Memory B cell (primary cell): ENCODE results near the gene SF3B3.
A peak's percentile ranks its signal among the peaks of the same experiment; 100 is the strongest.

Experiments
- ATAC-seq: fragments of 150-1000 bp; cut with Tn5 transposase; 2 replicates; pipeline ENCODE4 v1.10.0; 2021; ENCODE audit warnings: low read depth, mild to moderate bottlenecking, moderate library complexity
- DNase-seq, 2 donors: peaks; one replicate each; pipeline ENCODE4 v3.0.0; 2022; ENCODE audit warnings: low spot score in 2 of 2
- H3K27ac Mint-ChIP-seq: one replicate; pipeline ENCODE4 v1.8.0; 2022; ENCODE audit warnings: mild to moderate bottlenecking, moderate library complexity, mixed read lengths
- H3K27me3 Mint-ChIP-seq: one replicate; pipeline ENCODE4 v1.8.0; 2022; ENCODE audit warnings: mixed read lengths
- H3K36me3 Mint-ChIP-seq: one replicate; pipeline ENCODE4 v1.8.0; 2022; ENCODE audit warnings: mild to moderate bottlenecking, mixed read lengths
- H3K4me1 Mint-ChIP-seq: one replicate; pipeline ENCODE4 v1.8.0; 2022; ENCODE audit warnings: mixed read lengths
- H3K4me3 Mint-ChIP-seq: one replicate; pipeline ENCODE4 v1.8.0; 2022; ENCODE audit warnings: mild to moderate bottlenecking, moderate library complexity, mixed read lengths
- H3K9me3 Mint-ChIP-seq: one replicate; pipeline ENCODE4 v1.8.0; 2022; ENCODE audit warnings: mixed read lengths

The SF3B3 gene

DNA sequence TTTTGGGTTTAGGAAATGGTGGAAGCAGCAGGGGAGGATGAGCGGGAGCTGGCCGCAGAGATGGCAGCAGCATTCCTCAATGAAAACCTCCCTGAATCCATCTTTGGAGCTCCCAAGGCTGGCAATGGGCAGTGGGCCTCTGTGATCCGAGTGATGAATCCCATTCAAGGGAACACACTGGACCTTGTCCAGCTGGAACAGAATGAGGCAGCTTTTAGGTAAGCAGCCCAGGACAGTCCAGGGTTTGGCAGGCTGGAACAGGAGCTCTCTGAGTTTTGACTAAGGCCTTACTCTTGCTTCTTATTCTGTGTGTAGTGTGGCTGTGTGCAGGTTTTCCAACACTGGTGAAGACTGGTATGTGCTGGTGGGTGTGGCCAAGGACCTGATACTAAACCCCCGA lies 41.4 kb downstream of the SF3B3 start:
- Mint-ChIP-seq H3K4me1 (no peaks in the 10 kb centered on the region), H3K27me3 (no peaks in the 10 kb centered on the region), H3K36me3 (peaks cover 38% of the 10 kb centered on the region), H3K27ac (no peak overlapping the region), H3K4me3 (no peak overlapping the region), H3K9me3 (no peaks in the 10 kb centered on the region)
- no peak for ATAC-seq
- no peak for DNase-seq

DNA sequence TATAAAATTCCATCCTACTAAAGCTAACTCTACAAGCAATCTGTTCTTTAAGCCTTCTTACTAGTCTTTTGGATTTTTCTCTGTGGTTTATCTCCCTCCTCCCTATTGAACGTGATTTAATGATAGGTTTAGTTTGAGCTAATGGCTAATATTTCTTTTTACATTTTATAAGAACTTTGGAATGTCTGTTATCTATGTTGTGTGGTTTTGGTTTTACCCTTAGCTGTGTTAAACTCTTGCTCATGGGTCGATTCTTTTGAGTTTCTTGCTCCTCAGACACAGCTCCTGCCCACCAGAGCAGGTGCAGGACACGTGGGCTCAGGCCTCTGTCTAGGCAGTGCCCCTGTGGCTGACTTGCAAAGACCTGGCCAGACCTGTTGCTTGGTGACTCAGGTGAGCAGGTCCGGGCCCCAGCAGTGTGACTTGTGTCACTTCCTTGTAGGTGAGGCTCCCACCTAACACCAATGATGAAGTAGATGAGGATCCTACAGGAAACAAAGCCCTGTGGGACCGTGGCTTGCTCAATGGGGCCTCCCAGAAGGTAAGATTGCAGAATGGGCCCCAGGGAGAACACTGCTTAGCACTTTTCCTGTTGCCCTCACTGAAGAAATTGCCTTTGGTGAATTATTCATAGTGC lies 45.1 kb downstream of the SF3B3 start:
- Mint-ChIP-seq H3K27me3 (no peaks in the 10 kb centered on the region), H3K36me3 (peaks cover 44% of the 10 kb centered on the region), H3K27ac (peak overlapping the region; percentile 57), H3K4me3 (no peak overlapping the region), H3K4me1 (no peaks in the 10 kb centered on the region), H3K9me3 (no peaks in the 10 kb centered on the region)
- ATAC-seq (no peak), DNase-seq (no peak)

DNA sequence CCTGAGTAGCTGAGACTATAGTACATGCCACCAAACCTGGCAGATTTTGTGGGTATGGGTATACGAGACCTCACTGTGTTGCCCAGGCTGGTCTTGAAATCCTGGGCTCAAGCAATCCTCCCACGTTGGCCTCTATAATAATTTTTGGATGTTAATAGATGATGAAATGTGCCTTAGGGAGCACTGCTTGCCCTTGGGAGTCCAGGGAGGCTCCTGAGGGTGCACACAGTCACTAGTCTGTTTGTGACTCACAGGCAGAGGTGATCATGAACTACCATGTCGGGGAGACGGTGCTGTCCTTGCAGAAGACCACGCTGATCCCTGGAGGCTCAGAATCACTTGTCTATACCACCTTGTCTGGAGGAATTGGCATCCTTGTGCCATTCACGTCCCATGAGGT lies 46.1 kb downstream of the SF3B3 start:
- Mint-ChIP-seq H3K9me3 (no peaks in the 10 kb centered on the region), H3K4me3 (no peak overlapping the region), H3K4me1 (no peaks in the 10 kb centered on the region), H3K27ac (no peak overlapping the region), H3K36me3 (peaks cover 44% of the 10 kb centered on the region), H3K27me3 (no peaks in the 10 kb centered on the region)
- DNase-seq = no peak
- no peak for ATAC-seq

DNA sequence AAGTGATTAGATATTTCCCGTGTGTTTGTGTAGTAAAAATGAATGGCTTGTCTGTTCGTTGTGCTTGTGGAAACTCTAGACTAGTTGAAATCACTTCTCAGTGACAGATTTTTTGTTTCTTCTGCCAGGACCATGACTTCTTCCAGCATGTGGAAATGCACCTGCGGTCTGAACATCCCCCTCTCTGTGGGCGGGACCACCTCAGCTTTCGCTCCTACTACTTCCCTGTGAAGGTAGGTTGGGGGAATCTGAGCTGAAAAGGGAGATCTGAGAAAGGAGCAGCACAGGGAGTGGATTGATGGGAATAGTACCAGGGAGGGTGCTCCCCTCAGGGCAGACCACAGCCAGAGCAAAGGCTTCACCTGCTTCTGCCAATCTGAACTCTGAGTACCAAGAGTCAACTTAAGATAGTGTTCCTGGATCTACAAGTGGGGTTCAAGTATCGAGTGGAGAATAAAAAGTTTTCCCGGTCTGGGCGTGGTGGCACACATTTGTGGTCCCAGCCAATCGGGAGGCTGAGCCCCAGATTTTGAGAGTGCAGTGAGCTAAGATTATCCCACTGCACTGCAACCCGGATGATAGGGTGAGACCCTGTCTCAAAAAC lies 47.5 kb downstream of the SF3B3 start:
- Mint-ChIP-seq H3K4me1 (no peaks in the 10 kb centered on the region), H3K27ac (no peak overlapping the region), H3K4me3 (no peak overlapping the region), H3K9me3 (no peaks in the 10 kb centered on the region), H3K36me3 (peaks cover 38% of the 10 kb centered on the region), H3K27me3 (no peaks in the 10 kb centered on the region)
- no peak for ATAC-seq
- no peak for DNase-seq

DNA sequence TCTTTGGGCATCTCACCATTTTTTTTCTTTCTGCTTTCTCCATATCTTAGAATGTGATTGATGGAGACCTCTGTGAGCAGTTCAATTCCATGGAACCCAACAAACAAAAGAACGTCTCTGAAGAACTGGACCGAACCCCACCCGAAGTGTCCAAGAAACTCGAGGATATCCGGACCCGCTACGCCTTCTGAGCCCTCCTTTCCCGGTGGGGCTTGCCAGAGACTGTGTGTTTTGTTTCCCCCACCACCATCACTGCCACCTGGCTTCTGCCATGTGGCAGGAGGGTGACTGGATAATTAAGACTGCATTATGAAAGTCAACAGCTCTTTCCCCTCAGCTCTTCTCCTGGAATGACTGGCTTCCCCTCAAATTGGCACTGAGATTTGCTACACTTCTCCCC lies 48.0 kb downstream of the SF3B3 start:
- Mint-ChIP-seq H3K27ac (peak overlapping the region; percentile 7), H3K4me3 (no peak overlapping the region), H3K9me3 (no peaks in the 10 kb centered on the region), H3K4me1 (peaks cover 4% of the 10 kb centered on the region), H3K36me3 (peaks cover 37% of the 10 kb centered on the region), H3K27me3 (no peaks in the 10 kb centered on the region)
- DNase-seq (no peak), ATAC-seq (no peak)

DNA sequence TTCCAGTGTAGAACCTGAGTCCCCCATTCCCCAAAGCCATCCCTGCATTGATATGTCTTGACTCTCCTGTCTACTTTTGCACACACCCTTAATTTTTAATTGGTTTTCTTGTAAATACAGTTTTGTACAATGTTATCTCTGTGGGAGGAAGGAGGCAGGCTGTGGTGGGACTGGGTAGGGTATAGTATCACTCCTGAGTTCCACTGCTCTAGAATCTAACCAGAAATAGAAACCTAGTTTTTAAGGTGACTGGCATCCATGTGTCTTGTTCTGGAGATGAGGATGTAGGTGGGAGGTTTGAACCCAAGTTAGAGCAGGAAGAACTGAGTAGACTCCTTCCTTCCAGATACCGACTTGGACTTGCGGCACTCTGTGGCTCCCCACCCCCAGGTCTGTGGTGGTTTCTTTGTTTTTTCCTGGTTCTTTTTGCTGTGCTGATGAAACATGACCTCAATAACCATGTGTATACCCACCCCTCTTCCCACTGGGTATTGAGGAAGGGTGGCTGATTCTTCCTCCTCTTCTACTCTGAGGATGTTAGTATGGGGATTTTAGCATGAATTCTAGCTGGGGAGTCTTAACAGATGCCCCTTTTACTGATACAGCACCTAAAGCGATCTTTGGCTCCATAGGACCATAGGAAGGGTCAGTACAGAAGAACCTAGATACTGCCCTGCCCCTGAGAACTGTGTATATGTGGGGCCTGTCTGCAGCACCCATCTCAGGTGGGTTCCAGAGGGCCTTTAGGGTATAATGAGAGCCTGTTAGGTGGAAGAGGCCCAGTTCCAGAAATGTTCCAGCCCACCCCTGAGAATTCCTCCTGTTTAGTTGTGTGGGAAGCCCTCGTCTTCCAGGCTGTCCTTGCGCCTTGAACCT lies 48.7 kb downstream of the SF3B3 start:
- Mint-ChIP-seq H3K9me3 (no peaks in the 10 kb centered on the region), H3K27ac (peak overlapping the region; percentile 20), H3K4me3 (no peak overlapping the region), H3K27me3 (no peaks in the 10 kb centered on the region), H3K36me3 (peaks cover 33% of the 10 kb centered on the region), H3K4me1 (peaks cover 4% of the 10 kb centered on the region)
- ATAC-seq (no peak), DNase-seq (no peak)

DNA sequence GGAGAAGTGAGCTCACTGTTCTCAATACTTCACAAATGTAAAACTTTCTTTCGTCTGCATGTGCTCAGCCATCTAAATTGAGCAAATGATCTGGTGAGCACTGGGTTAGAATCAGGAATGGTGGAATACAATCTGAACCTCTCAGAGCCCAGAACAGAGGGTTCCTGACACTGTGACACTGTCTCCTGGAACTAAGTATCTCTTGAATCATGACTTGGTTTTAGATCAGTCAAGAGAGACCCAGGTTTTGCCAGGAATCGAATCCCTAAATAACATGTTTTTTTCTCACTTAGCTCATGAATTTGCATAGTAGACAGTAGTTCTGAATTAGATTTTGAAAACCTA lies 49.3 kb downstream of the SF3B3 start:
- Mint-ChIP-seq H3K4me1 (peaks cover 4% of the 10 kb centered on the region), H3K27ac (peak overlapping the region; percentile 20)

DNA sequence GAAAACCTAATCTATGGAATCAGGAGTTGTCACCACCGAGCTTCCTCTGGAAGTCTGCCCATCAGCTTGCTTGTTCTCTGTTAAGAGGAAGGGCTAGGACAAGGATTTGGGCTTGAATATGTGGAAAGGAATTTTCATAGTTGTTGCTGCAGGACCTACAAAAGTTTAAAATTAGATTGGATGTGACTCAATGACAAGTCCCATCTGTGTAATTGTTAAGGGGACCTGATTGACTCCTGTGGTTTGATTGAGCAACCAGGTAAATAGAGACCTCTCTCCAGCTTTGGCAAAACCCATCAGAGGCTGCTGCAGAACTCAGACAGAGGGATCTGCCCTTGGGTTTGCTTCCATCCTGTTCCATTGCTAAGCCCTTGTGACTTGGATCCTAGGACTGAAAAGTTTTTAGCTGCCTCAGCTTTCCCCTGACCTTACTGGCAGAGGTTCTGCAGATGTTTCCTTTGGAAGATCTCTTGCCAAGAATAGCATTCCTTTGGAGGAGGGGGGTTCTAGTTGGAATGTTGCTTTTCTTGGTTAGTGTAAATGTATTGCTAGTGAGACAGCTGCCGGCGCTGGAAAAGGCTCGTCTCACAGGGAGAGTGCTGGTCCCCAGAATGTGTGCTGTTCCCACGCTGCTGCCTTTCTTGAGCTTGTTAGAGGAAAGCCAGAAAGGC lies 50.0 kb downstream of the SF3B3 start:
- H3K27ac Mint-ChIP-seq = peak overlapping the region; percentile 62
- DNase-seq = no peak
- peaks cover 26% of the 10 kb centered on the region for H3K36me3 Mint-ChIP-seq
- H3K4me1 Mint-ChIP-seq = peaks cover 4% of the 10 kb centered on the region
- ATAC-seq = no peak
- H3K4me3 Mint-ChIP-seq = no peak overlapping the region
- H3K9me3 Mint-ChIP-seq = no peaks in the 10 kb centered on the region
- H3K27me3 Mint-ChIP-seq = no peaks in the 10 kb centered on the region

More for the DNA sequence above, 49.3 kb downstream of the SF3B3 start:
- no peak for DNase-seq
- Mint-ChIP-seq H3K9me3 (no peaks in the 10 kb centered on the region), H3K4me3 (no peak overlapping the region), H3K36me3 (peaks cover 31% of the 10 kb centered on the region), H3K27me3 (no peaks in the 10 kb centered on the region)
- ATAC-seq = no peak

DNA sequence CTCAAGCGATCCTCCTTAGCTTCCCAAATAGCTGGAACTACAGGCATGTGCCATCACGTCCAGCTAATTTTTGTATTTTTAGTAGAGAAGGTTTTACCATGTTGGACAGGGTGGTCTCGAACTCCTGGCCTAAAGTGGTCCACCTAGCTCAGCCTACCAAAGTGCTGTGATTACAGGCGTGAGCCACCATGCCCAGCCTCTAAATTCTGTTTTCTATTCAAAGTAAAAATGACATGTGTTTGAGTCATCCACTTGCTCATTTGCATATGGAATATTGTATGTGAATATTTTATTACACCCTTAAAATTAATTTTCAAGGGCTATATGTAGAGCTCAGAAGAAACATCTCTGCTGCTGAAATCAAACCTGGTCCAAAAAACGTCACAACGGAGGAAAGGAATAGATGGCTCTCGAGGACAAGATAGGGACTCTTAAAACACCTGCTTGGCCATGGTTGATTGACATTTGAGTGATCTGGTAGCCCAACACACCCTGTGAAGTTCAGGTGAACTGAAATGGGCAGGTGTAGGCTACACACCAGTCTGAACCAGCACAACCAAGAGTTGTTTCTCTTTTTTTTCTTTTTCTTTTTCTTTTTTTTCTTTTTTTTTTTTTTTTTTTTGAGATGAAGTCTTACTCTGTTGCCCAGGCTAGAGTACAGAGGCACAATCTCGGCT lies 51.1 kb downstream of the SF3B3 start:
- DNase-seq (no peak), ATAC-seq (peak; percentile 21)
- Mint-ChIP-seq H3K4me3 (no peak overlapping the region), H3K36me3 (peaks cover 22% of the 10 kb centered on the region), H3K9me3 (no peaks in the 10 kb centered on the region), H3K27ac (no peak overlapping the region), H3K4me1 (peaks cover 4% of the 10 kb centered on the region), H3K27me3 (no peaks in the 10 kb centered on the region)

DNA sequence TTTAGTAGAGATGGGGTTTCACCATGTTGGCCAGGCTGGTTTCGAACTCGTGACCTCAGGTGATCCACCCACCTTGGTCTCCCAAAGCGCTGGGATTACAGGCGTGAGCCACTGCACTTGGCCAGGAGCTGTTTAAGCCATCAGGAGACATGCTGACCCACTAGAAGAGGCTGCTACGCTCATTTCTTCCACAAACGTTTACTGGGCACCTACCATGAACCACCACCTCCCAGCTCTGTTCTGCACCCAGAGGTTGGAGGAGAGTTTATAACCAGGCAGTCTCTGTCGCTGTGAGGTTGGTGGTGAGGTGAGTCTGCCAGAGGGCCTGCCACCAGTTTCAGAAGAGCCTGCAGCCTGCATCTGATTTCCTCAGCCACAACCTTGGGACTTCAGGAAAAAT lies 51.8 kb downstream of the SF3B3 start:
- H3K4me1 Mint-ChIP-seq = peaks cover 4% of the 10 kb centered on the region
- H3K36me3 Mint-ChIP-seq = peaks cover 21% of the 10 kb centered on the region
- H3K9me3 Mint-ChIP-seq = no peaks in the 10 kb centered on the region
- H3K27me3 Mint-ChIP-seq = no peaks in the 10 kb centered on the region
- H3K27ac Mint-ChIP-seq = peak overlapping the region; percentile 41
- no peak for ATAC-seq
- H3K4me3 Mint-ChIP-seq = no peak overlapping the region
- no peak for DNase-seq

DNA sequence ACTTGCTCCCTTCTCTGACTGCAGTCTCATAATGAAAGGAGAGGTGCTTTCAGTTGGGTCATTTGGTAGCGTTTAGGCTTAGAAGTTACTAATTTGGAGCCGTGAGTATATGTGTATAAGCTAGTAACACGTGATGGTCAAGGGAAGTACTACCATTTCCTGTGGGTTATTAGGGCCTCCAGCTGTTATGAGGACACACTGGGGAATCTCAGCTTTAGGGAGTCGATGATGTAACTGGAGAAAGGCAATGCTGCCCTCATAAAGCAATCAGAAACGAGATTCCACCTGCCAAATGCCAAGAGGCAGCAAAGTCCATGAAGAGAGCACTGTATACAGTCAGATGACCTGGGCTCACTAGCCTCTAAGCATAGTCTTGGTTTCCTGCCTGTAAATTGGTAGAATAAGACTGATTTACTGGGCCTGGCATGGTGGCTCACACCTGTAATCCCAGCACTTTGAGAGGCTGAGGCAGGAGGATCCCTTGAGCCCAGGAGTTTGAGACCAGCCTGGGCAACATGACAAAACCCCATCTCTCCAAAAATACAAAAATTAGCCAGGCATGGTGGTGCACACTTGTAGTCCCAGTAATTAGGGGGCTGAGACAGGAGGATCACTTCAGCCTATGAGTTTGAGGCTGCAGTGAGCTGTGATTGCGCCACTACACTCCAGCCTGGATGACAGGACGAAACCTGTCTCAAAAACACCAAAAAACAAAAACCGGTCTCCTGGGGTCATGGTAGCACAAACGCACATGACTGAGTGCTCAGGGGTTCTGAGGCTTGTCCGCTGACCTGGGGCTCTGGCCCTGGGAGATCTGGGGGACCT lies 53.0 kb downstream of the SF3B3 start:
- H3K36me3 Mint-ChIP-seq = peaks cover 14% of the 10 kb centered on the region
- no peak overlapping the region for H3K4me3 Mint-ChIP-seq
- H3K4me1 Mint-ChIP-seq = peaks cover 4% of the 10 kb centered on the region
- no peaks in the 10 kb centered on the region for H3K27me3 Mint-ChIP-seq
- no peaks in the 10 kb centered on the region for H3K9me3 Mint-ChIP-seq
- ATAC-seq (no peak), DNase-seq (no peak)
- peak overlapping the region; percentile 62 for H3K27ac Mint-ChIP-seq

DNA sequence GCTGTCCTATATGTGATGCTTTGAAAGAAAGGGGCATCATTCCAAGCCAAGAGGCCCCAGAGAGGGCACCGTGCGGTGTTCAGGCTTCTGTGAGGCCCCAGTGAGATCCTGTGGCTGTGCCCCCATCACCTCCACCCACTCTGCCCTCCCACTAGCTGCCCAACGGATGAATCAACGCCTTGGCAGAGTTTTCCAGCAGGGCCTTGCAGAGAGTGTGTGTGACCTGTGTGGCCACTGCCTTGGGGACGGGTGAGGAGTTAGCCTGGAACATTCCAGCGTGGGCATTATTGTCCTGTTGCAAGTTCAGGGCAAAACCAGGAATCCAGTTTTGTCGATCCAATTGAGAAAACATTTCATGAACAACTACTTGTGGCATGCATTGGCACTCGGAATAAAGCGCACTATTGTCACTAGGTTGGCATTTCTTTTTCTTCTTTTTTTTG lies 53.7 kb downstream of the SF3B3 start:
- no peaks in the 10 kb centered on the region for H3K9me3 Mint-ChIP-seq
- ATAC-seq (no peak), DNase-seq (no peak)
- H3K27ac Mint-ChIP-seq = no peak overlapping the region
- H3K4me3 Mint-ChIP-seq = no peak overlapping the region
- peaks cover 4% of the 10 kb centered on the region for H3K4me1 Mint-ChIP-seq
- no peaks in the 10 kb centered on the region for H3K27me3 Mint-ChIP-seq
- peaks cover 10% of the 10 kb centered on the region for H3K36me3 Mint-ChIP-seq

DNA sequence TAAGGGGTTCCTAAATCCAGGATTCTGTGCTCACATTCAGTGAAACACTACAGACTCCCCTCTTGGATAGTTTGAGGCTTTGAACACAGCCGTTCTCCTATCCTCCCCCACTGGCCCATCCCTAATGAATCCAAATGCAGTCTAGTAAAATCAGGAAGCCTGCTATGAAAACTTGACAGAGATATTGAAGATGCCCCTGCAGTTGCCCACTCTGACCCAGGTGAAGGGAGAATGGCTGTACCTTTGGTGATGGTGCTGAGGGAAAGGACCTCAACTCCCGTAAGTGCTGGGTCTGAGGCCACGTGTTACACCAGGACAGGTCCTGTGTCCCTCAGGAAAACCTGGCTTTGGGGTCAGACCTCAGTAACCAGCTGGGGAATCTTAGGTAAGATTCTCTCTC lies 54.4 kb downstream of the SF3B3 start:
- ATAC-seq (no peak), DNase-seq (no peak)
- H3K36me3 Mint-ChIP-seq = peaks cover 6% of the 10 kb centered on the region
- H3K27me3 Mint-ChIP-seq = peaks cover 2% of the 10 kb centered on the region
- H3K4me1 Mint-ChIP-seq = peaks cover 4% of the 10 kb centered on the region
- H3K4me3 Mint-ChIP-seq = no peak overlapping the region
- no peaks in the 10 kb centered on the region for H3K9me3 Mint-ChIP-seq
- no peak overlapping the region for H3K27ac Mint-ChIP-seq
